AG04450 (cell line): ENCODE results near the gene FNDC5. TPM values are rescaled to one million over a fixed set of nuclear protein-coding genes. Genes with fewer than 3 reads are reported as not detected.

ENCODE experiments used
- CTCF ChIA-PET: fragments of 300-600, 350-600 bp; formaldehyde crosslinking; extraction: SDS; loops from one replicate; lab custom pipeline; 2022; ENCODE audit warnings: antibody characterized with exemption, inconsistent platforms; lab: Charles Lee
- POLR2A ChIA-PET: fragments of 350-600 bp; formaldehyde crosslinking; extraction: SDS; loops from one replicate; lab custom pipeline; 2021; ENCODE audit warnings: antibody characterized with exemption, inconsistent platforms; lab: Yijun Ruan, JAX
- DNase-seq: peaks from one replicate; pipeline ENCODE4 v3.0.0-alpha.2; 2011; ENCODE audit warnings: low read depth, low spot score
- H3K27ac ChIP-seq: one replicate; pipeline ENCODE4 v1.5.1; 2012; ENCODE audit warnings: low read depth, low read length, control low read depth
- H3K27me3 ChIP-seq: one replicate; pipeline ENCODE4 v1.6.0; 2012; ENCODE audit warnings: low read length; ENCODE audit not compliant: control insufficient read depth, insufficient read depth
- H3K4me3 ChIP-seq: 2 replicates; pipeline ENCODE4 v1.5.1; 2011; ENCODE audit warnings: mild to moderate bottlenecking, low read depth, low read length, control low read depth
- H3K9me3 ChIP-seq: 2 replicates; pipeline ENCODE4 v1.5.1; 2012; ENCODE audit warnings: low read length; ENCODE audit not compliant: control insufficient read depth, insufficient read depth
- CTCF ChIP-seq: IDR thresholded peaks from 2 replicates; pipeline ENCODE4 v1.5.1; 2011; ENCODE audit warnings: low read depth, low read length, control low read depth, inconsistent platforms
- polyA plus RNA-seq: library from polyadenylated mRNA; depleted of rRNA; stranded (reverse); fragments of >200 nt; gene quantifications from 2 replicates; pipeline ENCODE4 v1.2.3, GENCODE V29; 2011

Gene FNDC5
- polyA plus RNA-seq, 1 experiment: 1.5 TPM

- Histone ChIP-seq H3K27ac (no peak overlapping the region), H3K27me3 (peaks cover 8% of the 10 kb centered on the region), H3K9me3 (no peaks in the 10 kb centered on the region; the same call in 1 of the 2 replicates), H3K4me3 (no peak overlapping the region)
- ChIA-PET POLR2A (no interaction called here), CTCF (interaction anchor here (0.8 to 1.1 kb wide), 3 partner anchors 11 to 158 kb away, joined by 3 read pairs; no protein-coding TSS in a partner anchor)
- no peak for TF ChIP-seq CTCF
- no peak for DNase-seq
These were observed 34.1 kb upstream of the FNDC5 start for GRCh38 chr1:32904797-32905196.

- Histone ChIP-seq H3K4me3 (no peak overlapping the region), H3K9me3 (no peaks in the 10 kb centered on the region; the same call in 1 of the 2 replicates), H3K27ac (no peak overlapping the region), H3K27me3 (peaks cover 8% of the 10 kb centered on the region)
- ChIA-PET POLR2A (no interaction called here), CTCF (interaction anchor here (0.6 to 1.1 kb wide), 4 partner anchors 10 to 159 kb away, joined by 3 read pairs; no protein-coding TSS in a partner anchor)
- TF ChIP-seq CTCF: no peak
- no peak for DNase-seq
These were observed 33.5 kb upstream of the FNDC5 start for GRCh38 chr1:32903991-32904785.

- no peak overlapping the region for H3K4me3 ChIP-seq
- H3K27me3 ChIP-seq: peaks cover 8% of the 10 kb centered on the region
- POLR2A ChIA-PET: interaction anchor here (0.7 kb wide), 1 partner anchor 62 kb away, joined by 3 read pairs; the partner anchor contains the start of gene RNF19B
- no peak for TF ChIP-seq CTCF
- CTCF ChIA-PET: no interaction called here
- H3K27ac ChIP-seq: no peak overlapping the region
- no peaks in the 10 kb centered on the region; the same call in 1 of the 2 replicates for H3K9me3 ChIP-seq
- no peak for DNase-seq
These were observed 31.8 kb upstream of the FNDC5 start for GRCh38 chr1:32902535-32902920.

- ChIA-PET CTCF (interaction anchor here (0.5 to 0.7 kb wide), 2 partner anchors 382 to 502 kb away, joined by 3 to 4 read pairs; no protein-coding TSS in a partner anchor), POLR2A (interaction anchor here (0.7 kb wide), 1 partner anchor 62 kb away, joined by 3 read pairs; the partner anchor contains the start of gene RNF19B)
- no peak for TF ChIP-seq CTCF
- DNase-seq: no peak
- Histone ChIP-seq H3K27me3 (peaks cover 8% of the 10 kb centered on the region), H3K4me3 (peak overlapping the region; percentile 68), H3K9me3 (no peaks in the 10 kb centered on the region; the same call in 1 of the 2 replicates), H3K27ac (no peak overlapping the region)
These were observed 31.3 kb upstream of the FNDC5 start for GRCh38 chr1:32901823-32902534.
